B cell (primary cell): ENCODE measurements around the gene STRADA. TPM values are rescaled to one million over a fixed set of nuclear protein-coding genes. Genes with fewer than 3 reads are reported as not detected.

ENCODE experiments used
- ATAC-seq: fragments of 200-7000 bp; cut with Tn5 transposase; one replicate; pipeline ENCODE4 v1.10.0; 2021; ENCODE audit warnings: low read depth, mild to moderate bottlenecking, moderate number of reproducible peaks, moderate library complexity
- CTCF ChIA-PET: fragments of 350-600 bp; sonication (Branson Sonifier 250); formaldehyde crosslinking; loops from one replicate; lab custom pipeline; 2021; ENCODE audit warnings: antibody characterized with exemption, inconsistent platforms; lab: Charles Lee
- POLR2A ChIA-PET: fragments of 350-600 bp; sonication (Branson Sonifier 250); formaldehyde crosslinking; loops from one replicate; lab custom pipeline; 2021; ENCODE audit warnings: antibody characterized with exemption; lab: Charles Lee
- DNase-seq: peaks from one replicate; pipeline ENCODE4 v3.0.0; 2013
- H2AFZ ChIP-seq: 2 replicates; pipeline ENCODE4 v1.6.1; 2012; ENCODE audit warnings: mild to moderate bottlenecking, low read depth, low read length; ENCODE audit not compliant: insufficient read depth, poor library complexity, severe bottlenecking
- H3K27ac ChIP-seq, 2 donors: 1 replicate in 1 of 2; 2 replicates in 1 of 2; pipeline ENCODE4 v1.5.1; 2012 to 2013; ENCODE audit warnings: low read length in 2 of 2, mild to moderate bottlenecking in 2 of 2, moderate library complexity in 1 of 2
- H3K27me3 ChIP-seq, 4 experiments: fragments of 200-600 bp in 1 of 4; sonication (generic) in 1 of 4; replicated peaks in 1 of 4; 1 replicate in 2 of 4; 2 replicates in 2 of 4; pipeline versions ENCODE4 v1.6.1 to v1.7.0; 2013 to 2016; ENCODE audit warnings: low read length in 3 of 4, mild to moderate bottlenecking in 2 of 4, mixed read lengths in 1 of 4, moderate library complexity in 1 of 4; ENCODE audit not compliant: insufficient read depth in 4 of 4, control insufficient read depth in 3 of 4; ENCODE audit errors: control extremely low read depth in 1 of 4
- H3K36me3 ChIP-seq, 2 experiments: replicated peaks in 1 of 2; 1 replicate in 1 of 2; 2 replicates in 1 of 2; pipeline versions ENCODE4 v1.6.1 to v1.7.1; 2013; ENCODE audit warnings: low read length in 1 of 2; ENCODE audit not compliant: insufficient read depth in 2 of 2, control insufficient read depth in 1 of 2; ENCODE audit errors: control extremely low read depth in 1 of 2, extremely low read depth in 1 of 2
- H3K4me1 ChIP-seq, 2 donors: fragments of 200-600 bp in 1 of 2; sonication (generic) in 1 of 2; 1 replicate in 1 of 2; 2 replicates in 1 of 2; pipeline versions ENCODE4 v1.5.1 to v1.6.1; 2013 to 2017; ENCODE audit warnings: low read length in 2 of 2; ENCODE audit not compliant: control insufficient read depth in 2 of 2, insufficient read depth in 2 of 2
- H3K4me2 ChIP-seq: replicated peaks from 2 replicates; pipeline ENCODE3; 2012; ENCODE audit warnings: mild to moderate bottlenecking, low read depth, low read length; ENCODE audit not compliant: poor library complexity, severe bottlenecking
- H3K4me3 ChIP-seq, 5 experiments: fragments of 200-600 bp in 1 of 5; sonication (generic) in 1 of 5; 1 replicate in 3 of 5; 2 replicates in 2 of 5; pipeline versions ENCODE4 v1.5.1 to v1.7.0; 2011 to 2016; ENCODE audit warnings: low read length in 4 of 5, mild to moderate bottlenecking in 4 of 5, low read depth in 2 of 5, control low read depth in 1 of 5, moderate library complexity in 1 of 5; ENCODE audit not compliant: insufficient read depth in 1 of 5; ENCODE audit errors: control extremely low read depth in 1 of 5, extremely low read depth in 1 of 5
- H3K79me2 ChIP-seq: fragments of 200-600 bp; sonication (generic); one replicate; pipeline ENCODE4 v1.6.0; 2016; ENCODE audit warnings: low read length; ENCODE audit not compliant: control insufficient read depth, insufficient read depth
- H3K9ac ChIP-seq: fragments of 200-600 bp; sonication (generic); 2 replicates; pipeline ENCODE4 v1.6.1; 2017; ENCODE audit warnings: mild to moderate bottlenecking, low read length, moderate library complexity
- H3K9me3 ChIP-seq, 3 donors: one replicate each; pipeline versions ENCODE4 v1.6.1 to v1.7.1; 2013; ENCODE audit warnings: low read length in 2 of 3; ENCODE audit not compliant: control insufficient read depth in 2 of 3, insufficient read depth in 1 of 3; ENCODE audit errors: control extremely low read depth in 1 of 3
- H4K20me1 ChIP-seq: 2 replicates; pipeline ENCODE4 v1.6.0; 2012; ENCODE audit warnings: mild to moderate bottlenecking, low read length; ENCODE audit not compliant: insufficient read depth, control insufficient read depth, poor library complexity, severe bottlenecking
- H3K27ac Mint-ChIP-seq: one replicate; pipeline ENCODE4 v1.8.0; 2021; ENCODE audit warnings: mixed read lengths
- H3K27me3 Mint-ChIP-seq: one replicate; pipeline ENCODE4 v1.8.0; 2021; ENCODE audit warnings: mixed read lengths
- H3K4me1 Mint-ChIP-seq: one replicate; pipeline ENCODE4 v1.8.0; 2021; ENCODE audit warnings: mixed read lengths
- H3K4me3 Mint-ChIP-seq: one replicate; pipeline ENCODE4 v1.8.0; 2021; ENCODE audit warnings: mixed read lengths
- H3K9me3 Mint-ChIP-seq: one replicate; pipeline ENCODE4 v1.8.0; 2022; ENCODE audit warnings: mixed read lengths; ENCODE audit not compliant: insufficient read depth
- EZH2 ChIP-seq: IDR thresholded peaks from 2 replicates; pipeline ENCODE4 v1.6.1; 2012; ENCODE audit warnings: borderline replicate concordance, low read depth, mild to moderate bottlenecking, moderate library complexity, low read length; ENCODE audit not compliant: insufficient read depth, poor library complexity, severe bottlenecking
- whole genome bisulfite sequencing: methylation state at CpG from one replicate; pipeline ENCODE4 v1.1.5; 2013; ENCODE audit warnings: missing lambda C conversion rate; ENCODE audit not compliant: insufficient coverage; 5-methylcytosine and 5-hydroxymethylcytosine counted together
- intact Hi-C: fragments of 100-400 bp; cut with micrococcal nuclease; formaldehyde crosslinking; loops from one replicate; pipeline ENCODE4 v1.10.0; 2022
- polyA plus RNA-seq: library from polyadenylated mRNA; depleted of rRNA; stranded (reverse); fragments of >200 nt; gene quantifications from 2 replicates; pipeline ENCODE4 v1.2.3, GENCODE V29; 2012
- total RNA-seq, 2 donors: library from RNA; stranded (reverse); fragments of 120-200 nt in 1 of 2; gene quantifications; 1 replicate in 1 of 2; 2 replicates in 1 of 2; pipeline versions ENCODE4 v1.2.3 to v1.2.4, GENCODE V29; 2013 to 2022
- TF ChIP-seq, protein P1 (sequence below): fragments of 200-600 bp; IDR thresholded peaks from one replicate; pipeline ENCODE4 v1.8.0; 2022; ENCODE audit warnings: antibody characterized with exemption, mild to moderate bottlenecking

STRADA gene
- total and polyA plus RNA-seq, 2 donors (not counting 1 experiment from before 2014, with no cell fraction given): 48.1 to 93.2 TPM

DNA sequence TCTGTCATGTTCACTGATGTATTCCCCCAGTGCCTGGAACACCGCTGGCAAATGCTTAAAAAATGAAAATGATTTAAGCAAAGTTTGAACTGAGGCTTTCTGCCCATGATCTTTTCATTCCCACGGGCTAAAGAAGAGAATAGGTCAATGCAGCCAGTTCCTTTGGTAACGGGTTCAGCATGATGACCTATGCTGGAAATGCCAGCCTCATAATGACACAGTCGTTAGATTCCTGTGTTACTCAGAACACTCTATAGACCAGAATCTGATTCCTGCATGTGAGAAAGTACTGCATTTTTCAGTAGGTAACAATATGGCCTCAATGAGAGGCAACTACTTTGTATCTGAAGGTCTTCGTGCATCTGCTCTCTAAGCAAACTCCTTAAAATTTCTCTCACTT, 22.6 kb downstream of the STRADA start:
- intact Hi-C loops: no loop called here
- Histone ChIP-seq H3K27ac (no peak overlapping the region), H2AFZ (no peak overlapping the region), H3K9me3 (no peaks in the 10 kb centered on the region), H4K20me1 (no peaks in the 10 kb centered on the region), H3K9ac (no peak overlapping the region), H3K4me1 (no peaks in the 10 kb centered on the region), H3K36me3 (peaks cover 15 to 27% of the 10 kb centered on the region in 2 experiments), H3K4me3 (no peak overlapping the region), H3K27me3 (no peaks in the 10 kb centered on the region), H3K4me2 (no peak overlapping the region), H3K79me2 (peaks cover 10% of the 10 kb centered on the region)
- no peak for ATAC-seq
- Mint-ChIP-seq H3K27me3 (no peaks in the 10 kb centered on the region), H3K4me3 (no peak overlapping the region), H3K9me3 (no peaks in the 10 kb centered on the region), H3K4me1 (no peaks in the 10 kb centered on the region), H3K27ac (no peak overlapping the region)
- POLR2A ChIA-PET: no interaction called here
- TF ChIP-seq EZH2: no peak
- TF ChIP-seq, protein P1, sequence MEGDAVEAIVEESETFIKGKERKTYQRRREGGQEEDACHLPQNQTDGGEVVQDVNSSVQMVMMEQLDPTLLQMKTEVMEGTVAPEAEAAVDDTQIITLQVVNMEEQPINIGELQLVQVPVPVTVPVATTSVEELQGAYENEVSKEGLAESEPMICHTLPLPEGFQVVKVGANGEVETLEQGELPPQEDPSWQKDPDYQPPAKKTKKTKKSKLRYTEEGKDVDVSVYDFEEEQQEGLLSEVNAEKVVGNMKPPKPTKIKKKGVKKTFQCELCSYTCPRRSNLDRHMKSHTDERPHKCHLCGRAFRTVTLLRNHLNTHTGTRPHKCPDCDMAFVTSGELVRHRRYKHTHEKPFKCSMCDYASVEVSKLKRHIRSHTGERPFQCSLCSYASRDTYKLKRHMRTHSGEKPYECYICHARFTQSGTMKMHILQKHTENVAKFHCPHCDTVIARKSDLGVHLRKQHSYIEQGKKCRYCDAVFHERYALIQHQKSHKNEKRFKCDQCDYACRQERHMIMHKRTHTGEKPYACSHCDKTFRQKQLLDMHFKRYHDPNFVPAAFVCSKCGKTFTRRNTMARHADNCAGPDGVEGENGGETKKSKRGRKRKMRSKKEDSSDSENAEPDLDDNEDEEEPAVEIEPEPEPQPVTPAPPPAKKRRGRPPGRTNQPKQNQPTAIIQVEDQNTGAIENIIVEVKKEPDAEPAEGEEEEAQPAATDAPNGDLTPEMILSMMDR: no peak
- no peak for DNase-seq
- CTCF ChIA-PET: interaction anchor here (1.0 kb wide), 1 partner anchor 107 kb away, joined by 4 read pairs; no protein-coding TSS in a partner anchor
- WGBS: 100% methylated on average over 2 of the region's 5 CpGs

DNA sequence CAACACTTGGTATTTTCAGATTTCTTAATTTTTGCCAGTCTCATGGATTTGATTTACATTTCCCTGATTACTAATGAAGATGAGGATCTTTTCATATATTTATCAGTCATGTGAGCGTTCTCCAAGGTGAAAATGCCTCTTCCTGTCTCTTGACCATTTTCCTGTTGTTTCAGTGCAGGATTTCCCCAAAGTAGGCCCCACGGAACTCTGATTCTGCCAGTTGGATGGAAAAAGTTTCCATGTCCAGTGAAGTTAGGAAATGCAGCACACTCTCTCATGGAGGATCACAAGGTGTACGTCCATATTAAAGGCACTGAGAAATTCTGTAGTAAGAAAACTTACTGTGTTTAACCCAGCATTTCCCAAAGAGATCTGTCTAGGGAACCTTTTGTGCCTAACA, 25.2 kb downstream of the STRADA start:
- no peak overlapping the region for H3K4me2 ChIP-seq
- no peaks in the 10 kb centered on the region for H3K9me3 ChIP-seq
- whole genome bisulfite sequencing: 100% methylated on average over 1 of the region's 3 CpGs
- H3K27me3 ChIP-seq: no peaks in the 10 kb centered on the region
- H3K4me1 ChIP-seq: no peaks in the 10 kb centered on the region
- no peak for TF ChIP-seq EZH2
- TF ChIP-seq, protein P1: no peak
- ChIA-PET CTCF (interaction anchor here (0.5 to 1.3 kb wide), 2 partner anchors 16 to 20 kb away, joined by 3 read pairs; no protein-coding TSS in a partner anchor), POLR2A (no interaction called here)
- no peak overlapping the region for H2AFZ ChIP-seq
- H3K27ac ChIP-seq: no peak overlapping the region
- peaks cover 21 to 41% of the 10 kb centered on the region in 2 experiments for H3K36me3 ChIP-seq
- H3K79me2 ChIP-seq: peaks cover 24% of the 10 kb centered on the region
- Mint-ChIP-seq H3K4me3 (no peak overlapping the region), H3K27me3 (no peaks in the 10 kb centered on the region), H3K9me3 (no peaks in the 10 kb centered on the region), H3K27ac (no peak overlapping the region), H3K4me1 (no peaks in the 10 kb centered on the region)
- no peaks in the 10 kb centered on the region for H4K20me1 ChIP-seq
- intact Hi-C loops: no loop called here
- H3K9ac ChIP-seq: no peak overlapping the region
- no peak for ATAC-seq
- DNase-seq: no peak
- no peak overlapping the region for H3K4me3 ChIP-seq
